Natural killer cell treated with Interleukin-12 subunit alpha and Interleukin-12 subunit beta and Interleukin-15 and Interleukin-18, amount 100 ng/mL, for 72 hours (primary cell): Measurements from ENCODE around the gene SPTA1. TPM values are rescaled to one million over a fixed set of nuclear protein-coding genes. Genes with fewer than 3 reads are reported as not detected.

ENCODE experiments used
- ATAC-seq, 2 donors: fragments of 150-1000 bp; cut with Tn5 transposase in 1 of 2; sonication (Bioruptor Pico), chemical (Tn5 transposase) in 1 of 2; 2 replicates each; pipeline ENCODE4 v1.10.0; 2021
- DNase-seq: peaks from one replicate; pipeline ENCODE4 v3.0.0; 2022; ENCODE audit warnings: low spot score
- H3K27ac Mint-ChIP-seq, 2 donors: 1 replicate in 1 of 2; 2 replicates in 1 of 2; pipeline ENCODE4 v1.8.0; 2022; ENCODE audit warnings: mixed read lengths in 2 of 2, mild to moderate bottlenecking in 1 of 2, moderate library complexity in 1 of 2
- H3K27me3 Mint-ChIP-seq, 2 donors: 1 replicate in 1 of 2; 2 replicates in 1 of 2; pipeline ENCODE4 v1.8.0; 2022; ENCODE audit warnings: mixed read lengths in 2 of 2
- H3K36me3 Mint-ChIP-seq: one replicate; pipeline ENCODE4 v1.8.0; 2022; ENCODE audit warnings: mixed read lengths
- H3K4me1 Mint-ChIP-seq, 2 donors: 1 replicate in 1 of 2; 2 replicates in 1 of 2; pipeline ENCODE4 v1.8.0; 2022; ENCODE audit warnings: low read depth in 2 of 2, mixed read lengths in 2 of 2, mild to moderate bottlenecking in 1 of 2
- H3K4me3 Mint-ChIP-seq: one replicate; pipeline ENCODE4 v1.8.0; 2022; ENCODE audit warnings: mixed read lengths
- H3K9me3 Mint-ChIP-seq: 2 replicates; pipeline ENCODE4 v1.8.0; 2022; ENCODE audit warnings: mixed read lengths
- total RNA-seq, 2 donors: library from RNA; stranded (reverse); gene quantifications; one replicate each; pipeline ENCODE4 v1.2.3, GENCODE V29; 2022

The SPTA1 gene
- total RNA-seq, 2 donors from 2014 or later, result 0.08 to 0.43 TPM

DNA sequence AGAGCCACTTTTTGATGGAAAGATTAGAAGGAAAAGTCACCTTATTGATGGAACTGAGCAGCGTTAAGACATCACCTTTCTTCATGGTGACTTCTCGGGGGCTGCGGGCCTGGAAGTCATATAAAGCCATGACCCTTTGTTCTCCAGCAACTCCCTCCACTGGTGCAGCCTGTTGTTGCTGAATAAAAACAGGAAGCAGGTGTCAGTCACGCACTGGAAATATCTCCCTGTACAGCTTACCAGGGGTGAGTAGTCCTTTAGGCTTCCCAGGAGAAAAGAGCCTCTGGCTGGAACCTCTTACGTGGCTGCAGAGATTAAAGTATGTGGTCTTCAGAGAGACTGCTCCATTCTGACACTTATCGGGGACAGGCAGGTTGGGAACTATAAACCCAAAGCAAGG lies 31.9 kb downstream of the SPTA1 start:
- Mint-ChIP-seq H3K4me3 (no peak overlapping the region), H3K27me3 (peaks cover 5 to 7% of the 10 kb centered on the region in 2 donors), H3K27ac (no peak overlapping the region), H3K4me1 (peaks cover 0 to 6% of the 10 kb centered on the region in 2 donors), H3K9me3 (no peaks in the 10 kb centered on the region), H3K36me3 (no peaks in the 10 kb centered on the region)
- DNase-seq (no peak), ATAC-seq (no peak)

DNA sequence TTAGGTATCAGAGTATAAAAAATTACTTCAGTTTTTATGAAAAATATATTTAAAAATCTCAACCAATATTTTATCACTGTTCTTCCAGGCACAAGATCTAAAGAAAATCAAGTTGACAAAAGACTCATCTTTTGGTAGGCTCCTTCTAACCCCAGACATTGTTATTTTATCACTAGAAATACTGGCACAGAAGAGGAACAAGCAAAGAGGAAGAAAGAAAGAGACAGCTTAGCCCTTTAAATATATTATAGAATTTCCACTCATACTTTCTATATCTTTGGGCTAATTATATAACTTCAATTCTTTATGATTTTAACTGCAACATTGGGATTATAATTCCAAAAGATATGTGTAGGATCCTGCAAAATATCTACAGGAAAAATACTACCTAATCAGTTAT lies 32.4 kb downstream of the SPTA1 start:
- H3K4me3 Mint-ChIP-seq, result no peak overlapping the region
- H3K27me3 Mint-ChIP-seq, result peaks cover 5 to 7% of the 10 kb centered on the region in 2 donors
- ATAC-seq, result no peak
- no peak overlapping the region for H3K27ac Mint-ChIP-seq
- H3K9me3 Mint-ChIP-seq, result no peaks in the 10 kb centered on the region
- DNase-seq, result no peak
- peaks cover 0 to 6% of the 10 kb centered on the region in 2 donors for H3K4me1 Mint-ChIP-seq
- H3K36me3 Mint-ChIP-seq, result no peaks in the 10 kb centered on the region

DNA sequence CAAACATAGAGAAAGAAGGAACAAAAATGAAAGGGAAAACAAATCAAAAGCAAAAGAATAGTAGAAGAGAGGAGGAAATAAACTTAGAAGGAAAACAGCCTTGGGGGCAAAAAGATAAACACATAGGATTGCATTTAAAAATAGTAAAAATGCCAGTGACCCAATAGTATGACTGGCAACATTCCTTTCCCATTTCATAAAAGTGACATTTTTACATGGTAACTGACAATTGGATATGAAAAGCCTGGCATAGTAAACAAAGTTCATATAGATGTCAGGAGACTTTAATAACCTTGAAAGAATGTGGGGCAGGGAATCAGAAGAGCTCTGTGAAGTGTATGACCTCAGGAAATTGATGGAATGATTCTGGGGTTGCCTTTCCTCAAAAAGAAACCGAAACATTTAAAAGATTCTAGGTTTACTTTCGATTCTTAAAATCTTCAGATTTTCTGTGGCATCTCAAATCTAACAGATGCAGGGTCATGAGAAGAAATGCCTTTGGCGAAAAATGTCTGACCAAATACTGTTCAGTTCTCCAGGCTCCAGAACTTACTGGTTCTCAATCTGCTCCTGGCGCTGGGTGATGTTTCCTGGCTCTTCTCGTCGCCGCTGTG lies 33.7 kb downstream of the SPTA1 start:
- Mint-ChIP-seq H3K9me3 (no peaks in the 10 kb centered on the region), H3K27me3 (peaks cover 5 to 7% of the 10 kb centered on the region in 2 donors), H3K4me1 (peaks cover 0 to 6% of the 10 kb centered on the region in 2 donors), H3K36me3 (no peaks in the 10 kb centered on the region), H3K4me3 (no peak overlapping the region), H3K27ac (no peak overlapping the region)
- ATAC-seq (no peak), DNase-seq (no peak)

DNA sequence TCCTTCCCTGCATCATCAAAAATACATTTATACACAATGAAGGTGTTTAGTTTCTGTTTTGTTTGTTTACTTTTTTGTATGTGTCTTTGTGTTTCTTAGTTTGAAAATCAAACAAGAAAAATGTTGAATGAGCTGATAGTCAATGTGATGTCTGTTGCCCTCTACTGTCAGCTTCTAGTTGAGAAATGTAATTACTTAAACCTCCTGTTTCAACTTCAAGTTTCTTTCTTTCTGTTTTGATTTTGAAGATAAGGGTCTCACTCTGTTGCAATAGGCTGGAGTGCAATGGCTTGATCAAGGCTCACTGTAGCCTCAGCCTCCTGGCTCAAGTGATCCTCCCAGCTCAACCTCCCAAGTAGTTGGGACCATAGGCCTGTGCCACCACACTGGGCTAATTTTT lies 37.5 kb downstream of the SPTA1 start:
- no peaks in the 10 kb centered on the region for H3K9me3 Mint-ChIP-seq
- peaks cover 12 to 22% of the 10 kb centered on the region in 2 donors for H3K4me1 Mint-ChIP-seq
- DNase-seq (no peak), ATAC-seq (no peak)
- H3K36me3 Mint-ChIP-seq, result no peaks in the 10 kb centered on the region
- peaks cover 4 to 7% of the 10 kb centered on the region in 2 donors for H3K27me3 Mint-ChIP-seq
- H3K27ac Mint-ChIP-seq, result no peak overlapping the region
- H3K4me3 Mint-ChIP-seq, result no peak overlapping the region

DNA sequence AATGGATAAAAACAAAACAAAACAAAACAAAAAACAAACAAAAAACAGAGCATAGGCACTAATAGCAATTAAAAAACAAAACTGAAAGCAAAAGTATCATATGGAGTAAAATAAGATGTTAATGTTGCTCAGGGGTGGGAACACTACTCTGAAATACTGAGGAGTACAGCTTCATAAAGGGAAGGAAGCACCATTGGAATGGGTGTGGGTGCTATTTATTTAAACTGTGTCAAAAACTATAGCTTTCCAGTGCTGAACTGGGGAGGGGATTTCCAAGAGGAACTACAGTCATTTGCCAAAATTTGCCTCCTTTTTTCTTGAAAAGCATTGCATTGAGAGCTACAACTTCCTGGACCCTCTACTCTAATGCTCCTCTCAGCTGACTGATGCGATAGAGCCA lies 40.0 kb downstream of the SPTA1 start:
- Mint-ChIP-seq H3K9me3 (no peaks in the 10 kb centered on the region), H3K27me3 (peaks cover 0 to 1% of the 10 kb centered on the region in 2 donors), H3K27ac (peak overlapping the region; percentile 27 to 56), H3K36me3 (no peaks in the 10 kb centered on the region), H3K4me3 (peak overlapping the region; percentile 47), H3K4me1 (peaks cover 12 to 16% of the 10 kb centered on the region in 2 donors)
- DNase-seq (no peak), ATAC-seq (peak in 1 of 2 donors; percentile 53)

DNA sequence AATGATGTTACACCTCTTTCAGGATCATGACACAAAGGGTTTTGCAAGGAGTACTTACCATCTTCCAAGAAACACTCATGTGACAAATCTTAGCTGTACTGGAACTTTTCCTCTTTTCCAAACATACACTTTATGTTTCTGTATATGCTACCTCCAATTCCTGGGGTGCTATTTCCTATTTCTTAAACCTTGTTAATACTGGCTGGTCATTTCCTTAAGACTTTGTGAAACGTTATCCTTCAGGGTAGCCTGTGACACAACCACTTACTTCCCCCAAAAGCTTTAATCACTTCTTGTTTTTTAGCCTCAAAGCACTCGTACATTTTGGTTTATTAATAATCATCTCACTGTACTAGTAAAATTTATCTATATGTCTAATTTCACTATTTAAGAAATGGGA lies 42.1 kb downstream of the SPTA1 start:
- Mint-ChIP-seq H3K9me3 (no peaks in the 10 kb centered on the region), H3K4me3 (no peak overlapping the region), H3K27ac (no peak overlapping the region), H3K4me1 (peaks cover 12 to 16% of the 10 kb centered on the region in 2 donors), H3K36me3 (no peaks in the 10 kb centered on the region), H3K27me3 (no peaks in the 10 kb centered on the region)
- no peak for DNase-seq
- ATAC-seq, result no peak

DNA sequence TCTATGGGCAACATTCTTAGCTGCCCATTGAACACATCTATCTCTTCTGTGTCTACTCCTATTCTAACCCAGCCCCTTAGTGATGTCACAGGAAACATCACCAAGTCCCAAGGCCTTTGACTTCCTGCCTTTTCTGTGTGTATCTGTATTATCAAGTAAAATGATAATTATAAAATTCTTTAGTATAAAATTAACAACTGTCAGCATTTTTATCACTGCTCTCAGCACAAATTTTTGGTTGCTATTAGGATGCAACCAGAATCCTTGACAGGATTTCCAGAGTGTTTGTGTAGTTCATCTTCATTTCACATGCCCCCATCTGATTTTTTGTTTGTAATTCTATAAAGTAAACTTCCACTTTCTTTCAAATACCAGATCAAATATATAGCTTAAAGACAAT lies 47.6 kb downstream of the SPTA1 start:
- Mint-ChIP-seq H3K36me3 (no peaks in the 10 kb centered on the region), H3K4me1 (no peaks in the 10 kb centered on the region), H3K4me3 (no peak overlapping the region), H3K9me3 (no peaks in the 10 kb centered on the region), H3K27me3 (peaks cover 6 to 17% of the 10 kb centered on the region in 2 donors), H3K27ac (no peak overlapping the region)
- ATAC-seq (no peak), DNase-seq (no peak)

DNA sequence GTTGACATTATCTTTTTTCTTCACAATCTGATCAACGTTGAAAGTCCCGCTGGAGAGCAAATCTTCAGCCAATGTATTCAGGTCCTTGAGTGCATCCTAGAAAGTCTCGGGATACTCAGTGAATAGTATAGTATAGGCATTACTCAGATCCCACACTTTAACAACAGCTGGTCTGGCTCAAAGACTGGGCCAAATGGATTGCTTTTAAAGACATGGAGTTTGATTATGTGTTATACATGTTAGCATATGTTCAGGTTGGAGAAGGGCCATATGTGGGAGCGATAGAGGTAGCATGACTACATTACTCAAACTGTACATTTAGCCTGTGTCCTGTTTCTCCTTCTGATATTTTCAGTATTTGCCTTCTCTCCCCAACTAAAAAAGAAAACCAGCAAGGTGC lies 48.4 kb downstream of the SPTA1 start:
- no peaks in the 10 kb centered on the region for H3K36me3 Mint-ChIP-seq
- DNase-seq (no peak), ATAC-seq (no peak)
- H3K4me3 Mint-ChIP-seq, result no peak overlapping the region
- H3K27ac Mint-ChIP-seq, result no peak overlapping the region
- H3K4me1 Mint-ChIP-seq, result no peaks in the 10 kb centered on the region
- H3K27me3 Mint-ChIP-seq, result peaks cover 6 to 17% of the 10 kb centered on the region in 2 donors
- no peaks in the 10 kb centered on the region for H3K9me3 Mint-ChIP-seq

DNA sequence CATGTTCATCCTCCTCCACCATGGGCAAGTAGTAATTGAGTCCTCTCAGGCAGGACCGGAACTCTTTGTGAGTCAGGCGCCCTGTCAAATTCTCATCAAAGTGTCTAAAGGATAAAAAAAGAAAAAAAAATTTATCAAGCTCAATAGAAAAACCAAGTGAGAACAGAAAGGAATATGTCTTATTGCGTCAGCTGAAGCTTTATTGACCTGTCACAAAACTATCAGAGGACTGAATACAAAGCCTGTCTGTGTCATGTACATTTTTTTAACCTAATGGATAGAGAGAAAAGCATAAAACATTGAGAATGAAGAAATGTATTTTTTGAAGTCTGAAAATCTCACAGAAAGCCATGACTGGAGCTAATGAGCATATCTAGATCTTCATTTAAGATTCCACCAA lies 72.8 kb downstream of the SPTA1 start:
- DNase-seq (no peak), ATAC-seq (no peak)
- Mint-ChIP-seq H3K36me3 (no peaks in the 10 kb centered on the region), H3K27me3 (peaks cover 15 to 26% of the 10 kb centered on the region in 2 donors), H3K9me3 (no peaks in the 10 kb centered on the region), H3K4me1 (no peaks in the 10 kb centered on the region), H3K4me3 (no peak overlapping the region), H3K27ac (no peak overlapping the region)

DNA sequence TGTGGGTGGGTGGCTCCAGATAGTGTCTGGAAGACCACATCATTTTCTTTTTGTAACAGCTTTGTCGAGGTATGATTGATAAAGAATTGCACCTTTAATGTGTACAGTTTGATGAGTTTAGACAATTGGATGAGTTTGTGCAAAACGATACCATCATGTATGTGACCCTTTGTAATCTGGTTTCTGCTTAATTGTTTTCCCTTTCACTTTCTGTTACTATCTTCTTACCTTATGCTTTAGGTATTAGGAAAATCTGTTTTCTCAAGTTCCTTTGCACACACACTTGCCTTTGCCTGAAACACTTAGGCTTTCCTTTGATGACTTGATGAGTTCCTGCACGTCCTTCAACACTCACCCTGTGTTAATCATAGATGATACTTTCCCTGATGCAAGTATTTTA lies 74.6 kb downstream of the SPTA1 start:
- DNase-seq (no peak), ATAC-seq (no peak)
- H3K27ac Mint-ChIP-seq, result no peak overlapping the region
- H3K9me3 Mint-ChIP-seq, result no peaks in the 10 kb centered on the region
- H3K36me3 Mint-ChIP-seq, result no peaks in the 10 kb centered on the region
- H3K4me1 Mint-ChIP-seq, result no peaks in the 10 kb centered on the region
- peaks cover 11 to 19% of the 10 kb centered on the region in 2 donors for H3K27me3 Mint-ChIP-seq
- no peak overlapping the region for H3K4me3 Mint-ChIP-seq

DNA sequence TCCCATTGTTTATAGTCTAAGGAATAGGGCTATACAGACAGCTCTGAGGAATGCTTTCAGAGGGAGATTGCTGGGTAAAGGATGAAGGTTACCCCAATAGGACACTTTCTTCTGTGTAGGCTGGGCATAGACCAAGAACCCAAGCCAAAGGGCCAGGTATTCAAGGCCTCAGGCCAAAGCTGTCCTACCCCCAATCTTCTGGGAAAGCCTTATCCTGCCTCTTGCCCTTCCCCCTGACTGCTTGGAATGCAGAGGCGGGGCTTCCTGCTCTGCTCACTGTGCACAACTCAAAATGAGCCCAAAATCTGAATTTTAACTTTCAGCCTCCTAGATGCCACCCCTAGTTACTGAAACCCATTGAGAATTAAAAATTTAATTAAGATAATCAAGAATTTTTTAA lies 79.2 kb downstream of the SPTA1 start:
- Mint-ChIP-seq H3K4me1 (no peaks in the 10 kb centered on the region), H3K9me3 (no peaks in the 10 kb centered on the region), H3K27ac (no peak overlapping the region), H3K4me3 (no peak overlapping the region), H3K36me3 (no peaks in the 10 kb centered on the region), H3K27me3 (peaks cover 5 to 9% of the 10 kb centered on the region in 2 donors)
- DNase-seq (no peak), ATAC-seq (no peak)

DNA sequence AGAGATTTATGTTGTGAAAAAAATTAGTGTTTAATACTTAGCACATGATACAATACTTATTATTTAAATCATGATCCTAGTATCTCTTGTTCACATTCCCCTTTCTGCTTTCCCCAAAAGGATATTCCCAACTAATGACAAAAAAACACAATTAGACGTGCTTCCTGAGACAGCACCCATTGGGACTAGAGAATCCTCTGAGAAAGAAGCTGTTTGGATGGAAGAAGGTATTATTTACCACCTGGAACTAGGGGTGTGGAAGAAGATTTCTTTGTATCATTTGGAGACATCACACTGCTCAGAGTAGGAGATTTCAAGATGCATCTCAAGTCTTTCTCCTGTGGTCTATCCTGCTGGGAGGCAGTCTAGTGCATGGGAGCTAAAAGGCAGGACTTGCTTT lies 81.5 kb downstream of the SPTA1 start, which contains the start of gene OR10Z1:
TSS of gene OR10Z1 (plus strand) at position 301 of the 400 bp plus-strand sequence. CDS start 1,171 bp downstream, outside the sequence.
- Mint-ChIP-seq H3K4me1 (peaks cover 0 to 5% of the 10 kb centered on the region in 2 donors), H3K9me3 (no peaks in the 10 kb centered on the region), H3K36me3 (no peaks in the 10 kb centered on the region), H3K27ac (no peak within 1 kb of the TSS), H3K27me3 (peaks cover 10 to 12% of the 10 kb centered on the region in 2 donors), H3K4me3 (no peak within 1 kb of the TSS)
- DNase-seq, result no peak
- peak in 1 of 2 donors; percentile 32 for ATAC-seq

DNA sequence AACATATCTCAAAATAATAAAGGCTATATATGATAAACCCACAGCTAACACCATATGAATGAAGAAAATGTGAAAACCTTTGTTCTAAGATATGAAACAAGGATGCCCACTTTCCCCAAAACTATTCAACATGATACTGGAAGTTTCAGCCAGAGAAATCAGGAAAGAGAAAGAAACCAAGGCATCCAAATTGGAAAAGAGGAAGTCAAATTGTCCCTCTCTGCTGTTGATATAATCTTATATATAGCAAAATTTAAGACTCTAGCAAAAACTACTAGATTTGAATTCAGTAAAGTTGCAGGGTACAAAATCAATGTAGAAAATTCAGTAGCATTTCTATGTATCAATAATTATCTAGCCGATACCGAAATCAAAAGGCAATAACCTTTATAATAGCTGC lies 85.8 kb downstream of the SPTA1 start:
- Mint-ChIP-seq H3K9me3 (peaks cover 13% of the 10 kb centered on the region), H3K27ac (no peak overlapping the region), H3K36me3 (peaks cover 32% of the 10 kb centered on the region), H3K27me3 (peaks cover 21 to 22% of the 10 kb centered on the region in 2 donors), H3K4me1 (peaks cover 0 to 5% of the 10 kb centered on the region in 2 donors), H3K4me3 (no peak overlapping the region)
- ATAC-seq (no peak), DNase-seq (no peak)

DNA sequence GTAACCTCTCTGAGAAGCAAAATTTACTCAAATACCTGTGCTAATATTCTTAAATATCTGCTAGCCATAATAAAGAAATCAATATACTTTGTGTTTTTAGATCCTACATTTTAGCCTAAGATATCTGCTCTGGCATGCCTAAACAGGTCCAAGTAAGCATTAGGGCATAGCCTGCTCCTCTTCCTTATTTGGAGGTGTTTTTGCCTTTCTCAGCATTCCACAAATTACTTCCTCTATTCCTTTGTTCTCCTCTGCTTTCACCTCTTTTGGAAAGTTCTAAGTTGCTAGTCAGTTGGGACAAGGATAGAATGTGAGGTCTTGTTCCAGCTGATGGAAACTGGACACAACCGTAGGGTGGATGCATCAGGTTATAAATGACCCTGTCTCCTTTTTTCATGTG lies 99.6 kb downstream of the SPTA1 start:
- no peak overlapping the region for H3K27ac Mint-ChIP-seq
- H3K4me3 Mint-ChIP-seq, result no peak overlapping the region
- H3K9me3 Mint-ChIP-seq, result peaks cover 7% of the 10 kb centered on the region
- DNase-seq, result no peak
- H3K36me3 Mint-ChIP-seq, result peaks cover 4% of the 10 kb centered on the region
- ATAC-seq, result no peak
- H3K4me1 Mint-ChIP-seq, result no peaks in the 10 kb centered on the region
- H3K27me3 Mint-ChIP-seq, result peaks cover 14% of the 10 kb centered on the region in 2 donors

DNA sequence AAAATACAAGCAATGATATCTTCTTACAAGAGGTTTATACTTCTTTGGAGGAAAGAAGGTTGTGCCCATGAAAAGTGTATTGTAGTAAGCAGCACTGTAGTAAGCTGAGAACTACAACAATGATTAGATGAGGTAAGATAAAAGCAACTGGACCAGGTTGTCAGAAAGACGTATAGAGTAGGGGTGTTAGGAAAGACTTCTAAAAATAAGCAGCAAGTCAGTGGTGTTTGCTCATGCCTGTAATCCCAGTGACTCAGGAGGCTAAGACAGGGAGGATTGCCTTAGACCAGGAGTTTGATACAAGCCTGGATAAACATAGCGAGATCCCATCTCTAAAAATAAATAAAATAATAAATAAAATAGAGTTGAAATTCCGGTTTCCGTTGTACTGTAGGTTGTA lies 102.6 kb downstream of the SPTA1 start:
- Mint-ChIP-seq H3K36me3 (peaks cover 4% of the 10 kb centered on the region), H3K4me1 (no peaks in the 10 kb centered on the region), H3K9me3 (peaks cover 5% of the 10 kb centered on the region), H3K27me3 (peaks cover 17 to 19% of the 10 kb centered on the region in 2 donors), H3K4me3 (no peak overlapping the region), H3K27ac (no peak overlapping the region)
- no peak for ATAC-seq
- DNase-seq, result no peak
